IMR-90 (cell line): ENCODE measurements around the gene AKAP9. TPM values are rescaled to one million over a fixed set of nuclear protein-coding genes. Genes with fewer than 3 reads are reported as not detected.

Source experiments
- ATAC-seq: fragments of 200-7000 bp; cut with Tn5 transposase; 2 replicates; pipeline ENCODE4 v1.9.1; 2020; ENCODE audit warnings: low read depth, mild to moderate bottlenecking, moderate library complexity
- BruUV-seq: library from RNA; stranded (reverse); fragments of 400-500 nt; replicated peaks from 2 replicates; lab custom pipeline; 2021; lab: Mats Ljungman, UMichigan
- CTCF ChIA-PET: fragments of 300-600 bp; formaldehyde crosslinking; extraction: SDS; loops from one replicate; lab custom pipeline; 2021; ENCODE audit warnings: antibody characterized with exemption; lab: Yijun Ruan, JAX
- POLR2A ChIA-PET: fragments of 300-600 bp; sonication (Branson Sonifier 250); formaldehyde crosslinking; loops from one replicate; lab custom pipeline; 2022; ENCODE audit warnings: antibody characterized with exemption; ENCODE audit not compliant: unreplicated experiment; lab: Charles Lee
- DNase-seq: peaks from one replicate; pipeline ENCODE4 v3.0.0; 2013
- H2AFZ ChIP-seq: replicated peaks from 2 replicates; pipeline ENCODE3; 2013; ENCODE audit warnings: low read length, mild to moderate bottlenecking; ENCODE audit not compliant: poor library complexity
- H2AK5ac ChIP-seq: 2 replicates; pipeline ENCODE4 v1.6.1; 2013; ENCODE audit warnings: low read depth, low read length, inconsistent platforms
- H2AK9ac ChIP-seq: replicated peaks from 2 replicates; pipeline ENCODE3; 2013; ENCODE audit warnings: mild to moderate bottlenecking, low read depth, low read length, moderate library complexity; ENCODE audit not compliant: poor library complexity
- H2BK120ac ChIP-seq: 2 replicates; pipeline ENCODE4 v1.6.1; 2013; ENCODE audit warnings: low read depth, low read length, inconsistent platforms
- H2BK15ac ChIP-seq: 3 replicates; pipeline ENCODE4 v1.6.1; 2013; ENCODE audit warnings: low read depth, low read length, inconsistent platforms
- H2BK20ac ChIP-seq: 2 replicates; pipeline ENCODE4 v1.6.1; 2013; ENCODE audit warnings: low read depth, mild to moderate bottlenecking, inconsistent platforms, low read length, moderate library complexity
- H2BK5ac ChIP-seq: 2 replicates; pipeline ENCODE4 v1.6.1; 2013; ENCODE audit warnings: mild to moderate bottlenecking, low read depth, low read length, inconsistent platforms; ENCODE audit not compliant: poor library complexity, severe bottlenecking
- H3K14ac ChIP-seq: replicated peaks from 2 replicates; pipeline ENCODE4 v1.6.1; 2013; ENCODE audit warnings: low read depth, low read length, inconsistent platforms
- H3K18ac ChIP-seq: 2 replicates; pipeline ENCODE4 v1.6.1; 2013; ENCODE audit warnings: low read depth, low read length, control low read depth
- H3K23ac ChIP-seq: 2 replicates; pipeline ENCODE4 v1.6.1; 2013; ENCODE audit warnings: low read depth, low read length, inconsistent platforms
- H3K27ac ChIP-seq: 2 replicates; pipeline ENCODE4 v1.5.1; 2013; ENCODE audit warnings: mild to moderate bottlenecking, control low read depth, low read length; ENCODE audit not compliant: insufficient read depth
- H3K27me3 ChIP-seq: 2 replicates; pipeline ENCODE4 v1.6.1; 2013; ENCODE audit warnings: low read length; ENCODE audit not compliant: control insufficient read depth, insufficient read depth
- H3K36me3 ChIP-seq: 2 replicates; pipeline ENCODE4 v1.6.1; 2013; ENCODE audit warnings: low read length, mixed read lengths; ENCODE audit not compliant: control insufficient read depth, insufficient read depth
- H3K4ac ChIP-seq: 2 replicates; pipeline ENCODE4 v1.6.1; 2013; ENCODE audit warnings: low read depth, low read length, inconsistent platforms
- H3K4me1 ChIP-seq: 2 replicates; pipeline ENCODE4 v1.6.1; 2013; ENCODE audit warnings: low read length, mixed read lengths; ENCODE audit not compliant: control insufficient read depth, insufficient read depth
- H3K4me2 ChIP-seq: 2 replicates; pipeline ENCODE4 v1.6.1; 2013; ENCODE audit warnings: low read depth, mild to moderate bottlenecking, control low read depth, low read length, moderate library complexity
- H3K4me3 ChIP-seq: 2 replicates; pipeline ENCODE4 v1.5.1; 2013; ENCODE audit warnings: low read depth, mild to moderate bottlenecking, control low read depth, low read length, moderate library complexity; ENCODE audit not compliant: insufficient read depth
- H3K56ac ChIP-seq: 2 replicates; pipeline ENCODE4 v1.6.1; 2013; ENCODE audit warnings: low read length, inconsistent platforms; ENCODE audit not compliant: insufficient read depth; ENCODE audit errors: extremely low read depth
- H3K79me1 ChIP-seq, 2 experiments: 2 replicates each; pipeline ENCODE4 v1.6.1; 2013; ENCODE audit warnings: low read length in 2 of 2, inconsistent platforms in 1 of 2, low read depth in 1 of 2
- H3K9ac ChIP-seq: 2 replicates; pipeline ENCODE4 v1.6.1; 2013; ENCODE audit warnings: low read depth, low read length, control low read depth
- H3K9me1 ChIP-seq: 2 replicates; pipeline ENCODE4 v1.6.1; 2013; ENCODE audit warnings: low read length, inconsistent platforms; ENCODE audit not compliant: insufficient read depth
- H3K9me3 ChIP-seq: 2 replicates; pipeline ENCODE4 v1.6.1; 2013; ENCODE audit warnings: low read length; ENCODE audit not compliant: control insufficient read depth, insufficient read depth
- H4K20me1 ChIP-seq: 2 replicates; pipeline ENCODE4 v1.6.1; 2013; ENCODE audit warnings: low read length, inconsistent platforms; ENCODE audit not compliant: insufficient read depth
- H4K5ac ChIP-seq: 2 replicates; pipeline ENCODE4 v1.6.1; 2013; ENCODE audit warnings: mild to moderate bottlenecking, low read depth, low read length, control low read depth
- H4K8ac ChIP-seq, 2 experiments: 2 replicates each; pipeline ENCODE4 v1.6.1; 2013; ENCODE audit warnings: low read depth in 2 of 2, low read length in 2 of 2, control low read depth in 1 of 2, inconsistent platforms in 1 of 2
- H4K91ac ChIP-seq: 2 replicates; pipeline ENCODE4 v1.6.1; 2013; ENCODE audit warnings: low read depth, low read length, inconsistent platforms; ENCODE audit not compliant: insufficient read depth
- CEBPB ChIP-seq: IDR thresholded peaks from 2 replicates; pipeline ENCODE4 v1.6.1; 2012; ENCODE audit warnings: low read depth, low read length, improper control_type of control experiment
- CHD1 ChIP-seq: IDR thresholded peaks from 2 replicates; pipeline ENCODE4 v1.6.1; 2012; ENCODE audit warnings: low read depth, low read length, improper control_type of control experiment
- FOS ChIP-seq: fragments of 150-350 bp; IDR thresholded peaks from 2 replicates; pipeline ENCODE4 v1.6.1; 2016; ENCODE audit warnings: low read depth, low read length
- MAFK ChIP-seq: IDR thresholded peaks from 2 replicates; pipeline ENCODE4 v1.6.1; 2012; ENCODE audit warnings: low read depth, low read length, improper control_type of control experiment
- NFE2L2 ChIP-seq: fragments of 150-350 bp; IDR thresholded peaks from 2 replicates; pipeline ENCODE4 v1.6.1; 2016; ENCODE audit warnings: low read depth, mild to moderate bottlenecking, low read length
- SMC3 ChIP-seq: fragments of 150-350 bp; IDR thresholded peaks from 2 replicates; pipeline ENCODE4 v1.6.1; 2016; ENCODE audit warnings: low read depth, mild to moderate bottlenecking, antibody characterized with exemption, low read length, moderate library complexity
- WGBS, 2 experiments: methylation state at CpG; one replicate each; pipeline versions ENCODE4 v1.1.5 to v1.1.7; 2013; ENCODE audit warnings: missing lambda C conversion rate in 2 of 2; ENCODE audit not compliant: insufficient read length in 1 of 2; ENCODE audit errors: extremely low coverage in 2 of 2; 5-methylcytosine and 5-hydroxymethylcytosine counted together
- dilution Hi-C: fragments of 300-500 bp; cut with HindIII; formaldehyde crosslinking; loops from one replicate; pipeline ENCODE4 v1.14.3; 2018; ENCODE audit warnings: low sequenced_read_pairs; ENCODE audit not compliant: unreplicated experiment
- in situ Hi-C: fragments of 300-500 bp; cut with MboI; formaldehyde crosslinking; loops from 3 replicates; pipeline ENCODE4 v1.14.3; 2019; ENCODE audit warnings: low sequenced_read_pairs, inconsistent platforms, mixed read lengths
- intact Hi-C: fragments of 100-400 bp; cut with micrococcal nuclease; formaldehyde crosslinking; loops from 2 replicates; pipeline ENCODE4 v1.10.0; 2022
- polyA plus RNA-seq, 3 experiments: library from polyadenylated mRNA; depleted of rRNA; stranded (reverse); fragments of >200 nt; gene quantifications; 2 replicates each; pipeline ENCODE4 v1.2.3, GENCODE V29; 2012; ENCODE audit warnings: low replicate concordance in 1 of 3
- total RNA-seq: library from RNA; depleted of rRNA; stranded (reverse); fragments of >200 nt; gene quantifications from 2 replicates; pipeline ENCODE4 v1.2.3, GENCODE V29; 2012
- TF ChIP-seq, protein P1 (sequence below): conservative IDR thresholded peaks from 2 replicates; pipeline ENCODE4 v1.5.1; 2012; ENCODE audit warnings: mild to moderate bottlenecking, low read depth, low read length, improper control_type of control experiment

AKAP9 gene
- total and polyA plus RNA-seq, 2 of the 4 experiments (the other 2 are of a cell fraction): 9.7 to 25.3 TPM

DNA sequence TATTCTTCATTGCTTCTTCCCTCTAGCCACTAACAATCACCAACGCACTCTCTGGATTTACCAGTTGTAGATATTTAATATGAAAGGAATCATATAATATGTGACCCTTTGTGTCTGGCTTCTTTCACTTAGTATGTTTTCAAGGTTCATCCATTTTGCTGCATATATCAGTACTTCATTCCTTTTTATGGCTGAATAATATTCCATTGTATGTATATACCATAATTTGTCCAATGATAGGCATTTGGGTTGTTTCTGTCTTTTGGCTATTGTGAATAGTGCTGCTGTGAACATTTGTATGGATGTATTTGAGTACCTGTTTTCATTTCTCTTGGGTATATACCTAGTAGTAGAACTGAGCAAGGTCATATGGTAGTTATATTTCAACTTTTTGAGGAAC lies 7.3 kb downstream of the AKAP9 start:
- Histone ChIP-seq H3K9me1 (peaks cover 3% of the 10 kb centered on the region; the same call in 1 of the 2 replicates), H3K9ac (no peak overlapping the region), H3K4me1 (peaks cover 3% of the 10 kb centered on the region; the same call in 1 of the 2 replicates), H2BK15ac (no peak overlapping the region), H3K23ac (no peak overlapping the region), H2BK5ac (no peak overlapping the region), H2BK20ac (no peak overlapping the region), H4K5ac (no peak overlapping the region), H2AK9ac (no peak overlapping the region), H4K20me1 (peaks cover 26% of the 10 kb centered on the region), H3K4ac (no peak overlapping the region), H3K18ac (no peak overlapping the region), H3K79me1 (peaks cover 28 to 47% of the 10 kb centered on the region in 2 experiments), H4K8ac (no peak overlapping the region), H3K14ac (no peak overlapping the region), H4K91ac (no peak overlapping the region), H3K4me3 (no peak overlapping the region), H3K56ac (no peak overlapping the region), H3K9me3 (no peaks in the 10 kb centered on the region), H2BK120ac (no peak overlapping the region), H2AFZ (no peak overlapping the region), H3K27me3 (no peaks in the 10 kb centered on the region), H3K27ac (no peak overlapping the region), H2AK5ac (no peak overlapping the region), H3K4me2 (no peak overlapping the region), H3K36me3 (no peaks in the 10 kb centered on the region)
- BruUV-seq: no TSS peak
- CTCF ChIA-PET: interaction anchor here (0.6 kb wide), 1 partner anchor 136 kb away, joined by 5 read pairs; no protein-coding TSS in a partner anchor
- POLR2A ChIA-PET: no interaction called here
- intact Hi-C loops (loop anchor here (10.0 kb wide), 2 partner anchors 683 to 863 kb away; partner anchors contain the start of gene FZD1), dilution Hi-C loops (no loop called here), in situ Hi-C loops (no loop called here)
- ATAC-seq (no peak), DNase-seq (no peak)
- WGBS, 2 experiments: no CpG with 5 or more reads among the region's 1 CpG
- TF ChIP-seq NFE2L2 (no peak), MAFK (no peak), CHD1 (no peak), CEBPB (no peak), SMC3 (no peak), FOS (no peak)
- TF ChIP-seq, protein P1, sequence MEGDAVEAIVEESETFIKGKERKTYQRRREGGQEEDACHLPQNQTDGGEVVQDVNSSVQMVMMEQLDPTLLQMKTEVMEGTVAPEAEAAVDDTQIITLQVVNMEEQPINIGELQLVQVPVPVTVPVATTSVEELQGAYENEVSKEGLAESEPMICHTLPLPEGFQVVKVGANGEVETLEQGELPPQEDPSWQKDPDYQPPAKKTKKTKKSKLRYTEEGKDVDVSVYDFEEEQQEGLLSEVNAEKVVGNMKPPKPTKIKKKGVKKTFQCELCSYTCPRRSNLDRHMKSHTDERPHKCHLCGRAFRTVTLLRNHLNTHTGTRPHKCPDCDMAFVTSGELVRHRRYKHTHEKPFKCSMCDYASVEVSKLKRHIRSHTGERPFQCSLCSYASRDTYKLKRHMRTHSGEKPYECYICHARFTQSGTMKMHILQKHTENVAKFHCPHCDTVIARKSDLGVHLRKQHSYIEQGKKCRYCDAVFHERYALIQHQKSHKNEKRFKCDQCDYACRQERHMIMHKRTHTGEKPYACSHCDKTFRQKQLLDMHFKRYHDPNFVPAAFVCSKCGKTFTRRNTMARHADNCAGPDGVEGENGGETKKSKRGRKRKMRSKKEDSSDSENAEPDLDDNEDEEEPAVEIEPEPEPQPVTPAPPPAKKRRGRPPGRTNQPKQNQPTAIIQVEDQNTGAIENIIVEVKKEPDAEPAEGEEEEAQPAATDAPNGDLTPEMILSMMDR: no peak
